Left ventricle myocardium inferior (tissue), 1 donor: ENCODE data around the gene S1PR2. TPM values are rescaled to one million over a fixed set of nuclear protein-coding genes. Genes with fewer than 3 reads are reported as not detected.

Source experiments
- DNase-seq: peaks from one replicate; pipeline ENCODE4 v3.0.0-alpha.2; 2020
- H3K27ac ChIP-seq: fragments of 200-600 bp; replicated peaks from 2 replicates; pipeline ENCODE4 v1.8.0; 2021
- H3K27me3 ChIP-seq: fragments of 200-600 bp; 2 replicates; pipeline ENCODE4 v1.8.0; 2021; ENCODE audit warnings: low read depth
- H3K36me3 ChIP-seq: fragments of 200-600 bp; 2 replicates; pipeline ENCODE4 v1.8.0; 2021
- H3K4me1 ChIP-seq: fragments of 200-600 bp; 2 replicates; pipeline ENCODE4 v1.8.0; 2021
- H3K4me3 ChIP-seq: fragments of 200-600 bp; 2 replicates; pipeline ENCODE4 v1.8.0; 2021; ENCODE audit warnings: mild to moderate bottlenecking, moderate library complexity
- H3K9me3 ChIP-seq: fragments of 200-600 bp; replicated peaks from 2 replicates; pipeline ENCODE4 v1.8.0; 2021
- CTCF ChIP-seq: fragments of 200-600 bp; IDR thresholded peaks from 2 replicates; pipeline ENCODE4 v1.8.0; 2021; ENCODE audit warnings: antibody characterized with exemption, mild to moderate bottlenecking, borderline replicate concordance
- intact Hi-C: fragments of 100-400 bp; cut with micrococcal nuclease; formaldehyde crosslinking; loops from one replicate; pipeline ENCODE4 v1.11.0; 2022
- total RNA-seq: library from RNA; stranded (reverse); fragmentation: NEBNext Ultra II Directional; extraction: Animal tissue kit (Norgen Biotek cat#: 25700); gene quantifications from one replicate; pipeline ENCODE4 v1.2.1, GENCODE V29; 2021
- donor health status: DM: no; HTN: yes; CAD: no; lungs with severe emphysema.

The S1PR2 gene
- total RNA-seq, 1 donor from 2014 or later = 3.5 TPM

GRCh38 chr19:10190026-10190425 is 41.1 kb downstream of the S1PR2 start:
- H3K4me3 ChIP-seq = no peak overlapping the region
- peaks cover 53% of the 10 kb centered on the region for H3K4me1 ChIP-seq
- H3K36me3 ChIP-seq = peaks cover 11% of the 10 kb centered on the region
- intact Hi-C loops = no loop called here
- DNase-seq = no peak
- no peaks in the 10 kb centered on the region for H3K9me3 ChIP-seq
- H3K27me3 ChIP-seq = no peaks in the 10 kb centered on the region
- no peak overlapping the region for H3K27ac ChIP-seq
- TF ChIP-seq CTCF = no peak

- H3K4me3 ChIP-seq = no peak overlapping the region
- H3K4me1 ChIP-seq = peaks cover 49% of the 10 kb centered on the region
- no peak for TF ChIP-seq CTCF
- H3K27me3 ChIP-seq = no peaks in the 10 kb centered on the region
- no peaks in the 10 kb centered on the region for H3K9me3 ChIP-seq
- H3K36me3 ChIP-seq = peaks cover 11% of the 10 kb centered on the region
- H3K27ac ChIP-seq = no peak overlapping the region
- intact Hi-C loops = no loop called here
- DNase-seq = no peak
Measured at GRCh38 chr19:10189616-10190015, 41.5 kb downstream of the S1PR2 start.

- H3K9me3 ChIP-seq = no peaks in the 10 kb centered on the region
- no peak overlapping the region for H3K27ac ChIP-seq
- no peak for TF ChIP-seq CTCF
- peaks cover 26% of the 10 kb centered on the region for H3K4me1 ChIP-seq
- H3K27me3 ChIP-seq = no peaks in the 10 kb centered on the region
- no peak overlapping the region for H3K4me3 ChIP-seq
- H3K36me3 ChIP-seq = peaks cover 17% of the 10 kb centered on the region
- no peak for DNase-seq
- intact Hi-C loops = no loop called here
Measured at GRCh38 chr19:10187315-10187714, 43.8 kb downstream of the S1PR2 start.

- no peak for TF ChIP-seq CTCF
- Histone ChIP-seq H3K9me3 (no peaks in the 10 kb centered on the region), H3K4me3 (no peak overlapping the region), H3K36me3 (peaks cover 37% of the 10 kb centered on the region), H3K27ac (no peak overlapping the region), H3K4me1 (peaks cover 18% of the 10 kb centered on the region), H3K27me3 (no peaks in the 10 kb centered on the region)
- intact Hi-C loops = no loop called here
- no peak for DNase-seq
Measured at GRCh38 chr19:10184636-10185035, 46.5 kb downstream of the S1PR2 start.

- no peak for DNase-seq
- Histone ChIP-seq H3K4me3 (no peak overlapping the region), H3K36me3 (peaks cover 44% of the 10 kb centered on the region)
Measured at GRCh38 chr19:10183926-10184325, 47.2 kb downstream of the S1PR2 start.

More at GRCh38 chr19:10183926-10184325, 47.2 kb downstream of the S1PR2 start:
- Histone ChIP-seq H3K27ac (no peak overlapping the region), H3K27me3 (no peaks in the 10 kb centered on the region), H3K4me1 (peaks cover 18% of the 10 kb centered on the region), H3K9me3 (no peaks in the 10 kb centered on the region)
- intact Hi-C loops = no loop called here
- no peak for TF ChIP-seq CTCF
